CD8-positive, alpha-beta memory T cell (primary cell): ENCODE data around the gene HBG1. TPM values are rescaled to one million over a fixed set of nuclear protein-coding genes. Genes with fewer than 3 reads are reported as not detected.

Experiments
- CTCF ChIA-PET: fragments of 350-600 bp; sonication (Branson Sonifier 250); formaldehyde crosslinking; loops from one replicate; lab custom pipeline; 2021; ENCODE audit warnings: antibody characterized with exemption; lab: Charles Lee
- POLR2A ChIA-PET: fragments of 350-600 bp; sonication (Branson Sonifier 250); formaldehyde crosslinking; loops from one replicate; lab custom pipeline; 2021; ENCODE audit warnings: antibody characterized with exemption; lab: Charles Lee
- DNase-seq, 5 donors: peaks; one replicate each; pipeline versions ENCODE4 v3.0.0 to v3.0.0-alpha.2; 2020 to 2022; ENCODE audit warnings: mixed read lengths in 1 of 5
- H3K27ac ChIP-seq: one replicate; pipeline ENCODE4 v1.7.0; 2013; ENCODE audit warnings: low read depth, mild to moderate bottlenecking, low read length, moderate library complexity
- H3K27me3 ChIP-seq: 2 replicates; pipeline ENCODE4 v1.7.0; 2013; ENCODE audit warnings: low read length, mild to moderate bottlenecking; ENCODE audit not compliant: insufficient read depth, poor library complexity, severe bottlenecking
- H3K36me3 ChIP-seq: 2 replicates; pipeline ENCODE4 v1.7.0; 2013; ENCODE audit warnings: mild to moderate bottlenecking, low read length, moderate library complexity; ENCODE audit not compliant: insufficient read depth
- H3K4me1 ChIP-seq: 2 replicates; pipeline ENCODE4 v1.7.0; 2013; ENCODE audit warnings: mild to moderate bottlenecking, low read length, moderate library complexity; ENCODE audit not compliant: insufficient read depth
- H3K4me3 ChIP-seq: 2 replicates; pipeline ENCODE4 v1.7.0; 2013; ENCODE audit warnings: mild to moderate bottlenecking, low read length
- H3K9me3 ChIP-seq: 2 replicates; pipeline ENCODE4 v1.7.0; 2013; ENCODE audit warnings: mild to moderate bottlenecking, low read length
- H3K27ac Mint-ChIP-seq, 8 donors: one replicate each; pipeline ENCODE4 v1.8.0; 2020 to 2021; ENCODE audit warnings: mixed read lengths in 8 of 8, mild to moderate bottlenecking in 6 of 8, inconsistent platforms in 3 of 8, moderate library complexity in 3 of 8
- H3K27me3 Mint-ChIP-seq, 2 donors: one replicate each; pipeline ENCODE4 v1.8.0; 2020 to 2021; ENCODE audit warnings: mixed read lengths in 2 of 2, mild to moderate bottlenecking in 1 of 2, moderate library complexity in 1 of 2
- H3K36me3 Mint-ChIP-seq, 3 donors: one replicate each; pipeline ENCODE4 v1.8.0; 2020 to 2021; ENCODE audit warnings: mixed read lengths in 3 of 3, inconsistent platforms in 1 of 3, mild to moderate bottlenecking in 1 of 3
- H3K4me1 Mint-ChIP-seq, 3 donors: one replicate each; pipeline ENCODE4 v1.8.0; 2020 to 2021; ENCODE audit warnings: mixed read lengths in 3 of 3, inconsistent platforms in 1 of 3, mild to moderate bottlenecking in 1 of 3
- H3K4me3 Mint-ChIP-seq, 7 donors: one replicate each; pipeline ENCODE4 v1.8.0; 2020 to 2021; ENCODE audit warnings: mixed read lengths in 7 of 7, mild to moderate bottlenecking in 6 of 7, moderate library complexity in 4 of 7, inconsistent platforms in 2 of 7
- H3K9me3 Mint-ChIP-seq, 5 donors: one replicate each; pipeline ENCODE4 v1.8.0; 2020 to 2022; ENCODE audit warnings: mixed read lengths in 5 of 5, mild to moderate bottlenecking in 3 of 5, moderate library complexity in 2 of 5, inconsistent platforms in 1 of 5
- polyA plus RNA-seq: library from polyadenylated mRNA; unstranded; fragments of 300-500 nt; fragmentation: Illumina TruSeq; gene quantifications from one replicate; pipeline ENCODE4 v1.2.3, GENCODE V29; 2021
- total RNA-seq, 2 experiments: library from RNA; stranded (reverse); gene quantifications; one replicate each; pipeline ENCODE4 v1.2.3, GENCODE V29; 2021

HBG1 gene
- total and polyA plus RNA-seq, 3 experiments from 2014 or later = not detected

- Mint-ChIP-seq H3K9me3 (peaks cover 0 to 3% (median 0%) of the 10 kb centered on the region in 5 donors), H3K27me3 (peaks cover 0 to 4% of the 10 kb centered on the region in 2 donors), H3K36me3 (no peaks in the 10 kb centered on the region), H3K27ac (no peak overlapping the region), H3K4me1 (no peaks in the 10 kb centered on the region), H3K4me3 (no peak overlapping the region)
- no peak for DNase-seq
- Histone ChIP-seq H3K36me3 (no peaks in the 10 kb centered on the region), H3K27me3 (no peaks in the 10 kb centered on the region), H3K9me3 (no peaks in the 10 kb centered on the region), H3K27ac (no peak overlapping the region), H3K4me3 (no peak overlapping the region), H3K4me1 (no peaks in the 10 kb centered on the region)
- POLR2A ChIA-PET = no interaction called here
- CTCF ChIA-PET = no interaction called here
Measured at GRCh38 chr11:5198285-5198684, 51.4 kb downstream of the HBG1 start.

Other genes with a start within 250 kb of the HBG1 start
- gene OR52J3, start 203.3 kb downstream of the HBG1 start, total RNA-seq = not detected
- gene OR52J3, start 203.3 kb downstream of the HBG1 start, polyA plus RNA-seq = not detected
- gene OR52E2, start 190.2 kb downstream of the HBG1 start, total RNA-seq = not detected
- gene OR52E2, start 190.2 kb downstream of the HBG1 start, polyA plus RNA-seq = not detected
- not detected for gene OR52E1, start 180.3 kb downstream of the HBG1 start, total RNA-seq
- not detected for gene OR52E1, start 180.3 kb downstream of the HBG1 start, polyA plus RNA-seq
- not detected for gene OR52A5, start 111.5 kb downstream of the HBG1 start, total RNA-seq
- gene OR52A5, start 111.5 kb downstream of the HBG1 start, polyA plus RNA-seq = not detected
- gene OR52A1, start 95.1 kb downstream of the HBG1 start, total RNA-seq = not detected
- gene OR52A1, start 95.1 kb downstream of the HBG1 start, polyA plus RNA-seq = not detected
- gene OR51V1, start 49.2 kb downstream of the HBG1 start, total RNA-seq = not detected
- not detected for gene OR51V1, start 49.2 kb downstream of the HBG1 start, polyA plus RNA-seq
- gene HBB, start 22.8 kb downstream of the HBG1 start, total RNA-seq = not detected
- gene HBB, start 22.8 kb downstream of the HBG1 start, polyA plus RNA-seq = not detected
- gene HBD, start 15.4 kb downstream of the HBG1 start, total RNA-seq = not detected
- not detected for gene HBD, start 15.4 kb downstream of the HBG1 start, polyA plus RNA-seq
- not detected for gene HBG2, start 4.9 kb upstream of the HBG1 start, total RNA-seq
- gene HBG2, start 4.9 kb upstream of the HBG1 start, polyA plus RNA-seq = not detected
- gene HBE1, start 20.1 kb upstream of the HBG1 start, total RNA-seq = not detected
- gene HBE1, start 20.1 kb upstream of the HBG1 start, polyA plus RNA-seq = not detected
- not detected for gene OR51B4, start 52.1 kb upstream of the HBG1 start, total RNA-seq
- gene OR51B4, start 52.1 kb upstream of the HBG1 start, polyA plus RNA-seq = not detected
- not detected for gene OR51B2, start 74.4 kb upstream of the HBG1 start, total RNA-seq
- gene OR51B2, start 74.4 kb upstream of the HBG1 start, polyA plus RNA-seq = not detected
- not detected for gene OR51B5, start 93.7 kb upstream of the HBG1 start, total RNA-seq
- gene OR51B5, start 93.7 kb upstream of the HBG1 start, polyA plus RNA-seq = not detected
- gene OR51B6, start 101.7 kb upstream of the HBG1 start, total RNA-seq = not detected
- not detected for gene OR51B6, start 101.7 kb upstream of the HBG1 start, polyA plus RNA-seq
- not detected for gene OR51M1, start 134.0 kb upstream of the HBG1 start, total RNA-seq
- not detected for gene OR51M1, start 134.0 kb upstream of the HBG1 start, polyA plus RNA-seq
- not detected for gene OR51Q1, start 172.3 kb upstream of the HBG1 start, total RNA-seq
- not detected for gene OR51Q1, start 172.3 kb upstream of the HBG1 start, polyA plus RNA-seq
- gene OR51I1, start 191.7 kb upstream of the HBG1 start, total RNA-seq = not detected
- not detected for gene OR51I1, start 191.7 kb upstream of the HBG1 start, polyA plus RNA-seq
- not detected for gene OR51I2, start 199.5 kb upstream of the HBG1 start, total RNA-seq
- not detected for gene OR51I2, start 199.5 kb upstream of the HBG1 start, polyA plus RNA-seq
- gene OR52D1, start 238.8 kb upstream of the HBG1 start, total RNA-seq = not detected
- not detected for gene OR52D1, start 238.8 kb upstream of the HBG1 start, polyA plus RNA-seq